ENCODE data around the gene FABP3.

- no peak for TF ChIP-seq CTCF (IDR thresholded peaks at IDR 0.05)
- no peak for TF ChIP-seq POLR2A (IDR thresholded peaks at IDR 0.05)
These were observed 25.4 kb upstream of the FABP3 start for GRCh38 chr1:31398246-31398645.

Data from adrenal gland (tissue), 5 donors.